Sigmoid colon (tissue), 4 donors: ENCODE results near the gene URGCP.

Source experiments
- CTCF ChIP-seq, 4 experiments: fragments of 450-650 bp in 3 of 4; fragments of 200-600 bp in 1 of 4; IDR thresholded peaks; one replicate each; pipeline ENCODE4 v1.5.1; 2016 to 2019; ENCODE audit warnings: antibody characterized with exemption in 4 of 4, mild to moderate bottlenecking in 3 of 4, moderate library complexity in 2 of 4
- EP300 ChIP-seq, 4 donors: sonication (generic); formaldehyde crosslinking; IDR thresholded peaks; one replicate each; pipeline ENCODE4 v1.6.1; 2017; ENCODE audit warnings: antibody characterized with exemption in 4 of 4
- POLR2A ChIP-seq, 2 donors: fragments of 450-650 bp; IDR thresholded peaks; one replicate each; pipeline ENCODE4 v1.6.1; 2016; ENCODE audit warnings: antibody characterized with exemption in 2 of 2, mild to moderate bottlenecking in 2 of 2, moderate library complexity in 2 of 2
- POLR2AphosphoS5 ChIP-seq, 4 donors: sonication (generic); formaldehyde crosslinking; IDR thresholded peaks; one replicate each; pipeline ENCODE4 v1.6.1; 2017; ENCODE audit warnings: antibody characterized with exemption in 4 of 4

GRCh38 chr7:43880596-43880995, 25.8 kb downstream of the URGCP start:
- no peak for TF ChIP-seq EP300 (IDR thresholded peaks at IDR 0.05)
- no peak for TF ChIP-seq CTCF (IDR thresholded peaks at IDR 0.05)
- no peak for TF ChIP-seq POLR2A (IDR thresholded peaks at IDR 0.05)
- TF ChIP-seq POLR2AphosphoS5 (IDR thresholded peaks at IDR 0.05) = no peak
